ENCODE data around the gene GNB1L.

Gene GNB1L

GRCh38 chr22:19811211-19811621 lies 43.5 kb downstream of the GNB1L start:
- Histone ChIP-seq H3K4me3 (ENCODE audit: low read length) (no peak overlapping the region), H4K20me1 (ENCODE audit: insufficient read depth, low read length) (no peaks in the 10 kb centered on the region), H3F3A (ENCODE audit: insufficient read depth, low read length) (no peaks in the 10 kb centered on the region), H3K9me2 (replicated peaks; ENCODE audit: insufficient read depth, low read length) (no peaks in the 10 kb centered on the region), H3K9ac (ENCODE audit: low read length) (no peak overlapping the region), H3K79me2 (ENCODE audit: low read length) (no peaks in the 10 kb centered on the region), H3K4me1 (ENCODE audit: low read length) (no peaks in the 10 kb centered on the region), H2AFZ (ENCODE audit: low read length) (no peak overlapping the region), H3K27ac (ENCODE audit: low read length) (no peak overlapping the region), H3K36me3 (replicated peaks; ENCODE audit: insufficient read depth, low read length) (no peaks in the 10 kb centered on the region), H3K9me3 (replicated peaks; ENCODE audit: insufficient read depth, low read length) (no peaks in the 10 kb centered on the region), H3K4me2 (ENCODE audit: low read depth, low read length) (no peak overlapping the region), H3K27me3 (replicated peaks; ENCODE audit: insufficient read depth, low read length) (no peaks in the 10 kb centered on the region)
- no peak for TF ChIP-seq EZH2phosphoT487 (IDR thresholded peaks at IDR 0.05; ENCODE audit: low read length)
- TF ChIP-seq CTCF (IDR thresholded peaks at IDR 0.05; ENCODE audit: low read length): no peak
- TF ChIP-seq EZH2 (optimal IDR thresholded peaks at IDR 0.05; ENCODE audit: low read depth, low read length): no peak
- no peak for DNase-seq

- no peak for DNase-seq
- no peaks in the 10 kb centered on the region for H3K9me2 ChIP-seq (replicated peaks; ENCODE audit: insufficient read depth, low read length)
- no peak overlapping the region for H3K27ac ChIP-seq (ENCODE audit: low read length)
- no peaks in the 10 kb centered on the region for H3F3A ChIP-seq (ENCODE audit: insufficient read depth, low read length)
- no peak overlapping the region for H3K9ac ChIP-seq (ENCODE audit: low read length)
- H2AFZ ChIP-seq (ENCODE audit: low read length): no peak overlapping the region
- no peaks in the 10 kb centered on the region for H3K36me3 ChIP-seq (replicated peaks; ENCODE audit: insufficient read depth, low read length)
- H3K9me3 ChIP-seq (replicated peaks; ENCODE audit: insufficient read depth, low read length): no peaks in the 10 kb centered on the region
- no peaks in the 10 kb centered on the region for H3K27me3 ChIP-seq (replicated peaks; ENCODE audit: insufficient read depth, low read length)
- TF ChIP-seq CTCF (IDR thresholded peaks at IDR 0.05; ENCODE audit: low read length) (no peak), EZH2phosphoT487 (IDR thresholded peaks at IDR 0.05; ENCODE audit: low read length) (no peak), EZH2 (optimal IDR thresholded peaks at IDR 0.05; ENCODE audit: low read depth, low read length) (no peak)
- no peaks in the 10 kb centered on the region for H3K79me2 ChIP-seq (ENCODE audit: low read length)
- H4K20me1 ChIP-seq (ENCODE audit: insufficient read depth, low read length): no peaks in the 10 kb centered on the region
- no peaks in the 10 kb centered on the region for H3K4me1 ChIP-seq (ENCODE audit: low read length)
- H3K4me3 ChIP-seq (ENCODE audit: low read length): no peak overlapping the region
- no peak overlapping the region for H3K4me2 ChIP-seq (ENCODE audit: low read depth, low read length)
Measured at GRCh38 chr22:19810381-19811201, 44.1 kb downstream of the GNB1L start.

GRCh38 chr22:19809741-19810140 lies 44.9 kb downstream of the GNB1L start:
- no peak overlapping the region for H3K4me2 ChIP-seq (ENCODE audit: low read depth, low read length)
- H3K9me2 ChIP-seq (replicated peaks; ENCODE audit: insufficient read depth, low read length): no peaks in the 10 kb centered on the region
- no peak for DNase-seq
- no peak overlapping the region for H3K27ac ChIP-seq (ENCODE audit: low read length)
- H3F3A ChIP-seq (ENCODE audit: insufficient read depth, low read length): no peaks in the 10 kb centered on the region
- H3K9me3 ChIP-seq (replicated peaks; ENCODE audit: insufficient read depth, low read length): no peaks in the 10 kb centered on the region
- no peaks in the 10 kb centered on the region for H3K79me2 ChIP-seq (ENCODE audit: low read length)
- no peak overlapping the region for H3K4me3 ChIP-seq (ENCODE audit: low read length)
- no peak overlapping the region for H2AFZ ChIP-seq (ENCODE audit: low read length)
- no peaks in the 10 kb centered on the region for H3K27me3 ChIP-seq (replicated peaks; ENCODE audit: insufficient read depth, low read length)
- TF ChIP-seq CTCF (IDR thresholded peaks at IDR 0.05; ENCODE audit: low read length) (no peak), EZH2 (optimal IDR thresholded peaks at IDR 0.05; ENCODE audit: low read depth, low read length) (no peak), EZH2phosphoT487 (IDR thresholded peaks at IDR 0.05; ENCODE audit: low read length) (no peak)
- no peaks in the 10 kb centered on the region for H3K36me3 ChIP-seq (replicated peaks; ENCODE audit: insufficient read depth, low read length)
- no peak overlapping the region for H3K9ac ChIP-seq (ENCODE audit: low read length)
- no peaks in the 10 kb centered on the region for H3K4me1 ChIP-seq (ENCODE audit: low read length)
- H4K20me1 ChIP-seq (ENCODE audit: insufficient read depth, low read length): no peaks in the 10 kb centered on the region
